Vagina (tissue), 2 donors: Measurements from ENCODE around the gene OR2T3. TPM values are rescaled to one million over a fixed set of nuclear protein-coding genes. Genes with fewer than 3 reads are reported as not detected.
"Not testable (repeated sequence)": the region's sequence is repeated elsewhere in the genome, so short reads cannot be mapped to it uniquely, and the experiment has no call there.

ENCODE experiments used
- DNase-seq, 2 donors: peaks; one replicate each; pipeline ENCODE4 v3.0.0-alpha.2; 2017; ENCODE audit errors: extremely low spot score in 2 of 2
- H3K27ac ChIP-seq: fragments of 200-600 bp; sonication (generic); one replicate; pipeline ENCODE4 v1.5.1; 2019
- H3K27me3 ChIP-seq: fragments of 200-600 bp; sonication (generic); one replicate; pipeline ENCODE4 v1.5.1; 2019
- H3K36me3 ChIP-seq, 2 donors: fragments of 200-600 bp; sonication (generic); one replicate each; pipeline ENCODE4 v1.5.1; 2017 to 2019
- H3K4me1 ChIP-seq: fragments of 200-600 bp; sonication (generic); one replicate; pipeline ENCODE4 v1.5.1; 2019
- H3K4me3 ChIP-seq, 2 donors: fragments of 200-600 bp; sonication (generic); 1 replicate in 1 of 2; 2 replicates in 1 of 2; pipeline ENCODE4 v1.5.1; 2016 to 2019
- H3K9me3 ChIP-seq: fragments of 200-600 bp; sonication (generic); one replicate; pipeline ENCODE4 v1.5.1; 2019
- POLR2A ChIP-seq, 2 donors: fragments of 450-650 bp; IDR thresholded peaks; one replicate each; pipeline ENCODE4 v1.6.1; 2017; ENCODE audit warnings: antibody characterized with exemption in 2 of 2, mild to moderate bottlenecking in 2 of 2, moderate library complexity in 2 of 2
- POLR2AphosphoS5 ChIP-seq, 2 donors: sonication (generic); formaldehyde crosslinking; IDR thresholded peaks; one replicate each; pipeline ENCODE4 v1.9.0; 2017; ENCODE audit warnings: antibody characterized with exemption in 2 of 2, mild to moderate bottlenecking in 2 of 2, low read depth in 1 of 2; ENCODE audit not compliant: insufficient read depth in 1 of 2
- intact Hi-C: fragments of 100-400 bp; cut with DNase I; formaldehyde crosslinking; loops from one replicate; pipeline ENCODE4 v1.15.1; 2023
- total RNA-seq: library from RNA; depleted of rRNA; stranded (reverse); fragments of >200 nt; gene quantifications from one replicate; pipeline ENCODE4 v1.2.3, GENCODE V29; 2016
- TF ChIP-seq, protein P1 (sequence below), 3 experiments: fragments of 450-650 bp in 2 of 3; fragments of 200-600 bp in 1 of 3; sonication (generic) in 1 of 3; IDR thresholded peaks; one replicate each; pipeline ENCODE4 v1.5.1; 2017 to 2019; ENCODE audit warnings: antibody characterized with exemption in 3 of 3, mild to moderate bottlenecking in 2 of 3, moderate library complexity in 2 of 3

The OR2T3 gene
- total RNA-seq, 1 donor from 2014 or later: not detected

DNA sequence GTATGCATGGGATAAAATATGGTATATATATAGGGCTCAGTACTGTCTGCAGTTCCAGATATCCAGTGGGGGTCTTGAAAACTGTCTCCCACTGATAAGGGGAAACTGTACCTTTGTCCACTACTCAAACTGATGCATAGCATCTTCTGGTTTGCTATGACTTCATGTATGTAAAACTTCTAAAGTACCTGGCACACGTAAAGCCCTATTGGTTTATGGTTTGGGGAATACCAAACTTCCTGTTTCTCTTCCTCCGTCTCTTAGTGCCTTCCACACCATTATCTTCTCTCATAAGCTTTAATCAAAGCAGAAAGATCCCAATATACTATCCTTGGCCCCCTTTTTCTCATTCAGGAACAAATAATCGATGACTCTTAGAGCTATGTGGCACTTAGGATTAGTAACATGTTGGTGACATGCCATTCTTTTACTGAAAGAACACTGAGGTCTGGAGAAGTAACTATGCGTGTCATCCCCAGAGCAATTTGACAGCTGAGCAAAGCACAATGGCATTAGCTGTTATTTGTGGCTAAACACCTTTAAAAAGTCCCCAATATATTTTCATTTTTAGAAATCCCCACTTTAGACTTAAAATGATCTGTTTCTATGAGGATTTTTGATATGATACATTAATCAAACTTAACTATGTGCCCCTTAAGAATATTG, 24.6 kb upstream of the OR2T3 start:
- H3K36me3 ChIP-seq, H3K9me3 ChIP-seq, intact Hi-C loops, H3K4me3 ChIP-seq, H3K27me3 ChIP-seq, H3K27ac ChIP-seq, H3K4me1 ChIP-seq, DNase-seq: not testable (repeated sequence)

DNA sequence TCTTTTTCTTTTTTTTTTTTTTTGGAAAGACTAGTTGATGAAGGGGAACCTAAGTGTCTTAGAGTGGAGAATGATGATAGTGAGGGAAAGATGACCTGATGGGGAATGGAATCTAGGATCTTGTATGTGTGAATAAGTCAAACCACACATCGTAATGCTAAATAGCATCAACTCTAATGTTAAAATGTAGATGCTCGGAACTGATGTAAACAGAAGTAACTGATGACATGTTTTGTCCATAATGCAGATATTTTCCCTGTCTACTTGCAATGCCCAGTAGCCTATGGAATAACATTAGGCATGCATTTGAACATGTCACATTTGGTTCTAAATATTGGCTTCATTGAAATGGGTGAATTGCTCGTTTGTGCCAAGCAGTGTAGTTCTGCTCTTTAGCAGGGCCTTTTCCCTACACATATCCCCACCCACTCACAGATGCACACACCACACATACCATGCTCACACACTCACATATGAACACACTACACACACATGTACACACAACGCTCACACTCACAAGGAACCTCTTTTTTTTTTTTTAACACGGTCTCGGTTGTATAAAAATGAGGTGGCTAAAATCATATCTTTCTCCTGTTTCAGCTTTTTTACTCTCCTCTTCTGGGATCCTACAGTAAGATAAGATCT, 23.2 kb upstream of the OR2T3 start:
- H3K4me1 ChIP-seq, H3K9me3 ChIP-seq, H3K27ac ChIP-seq, H3K4me3 ChIP-seq, H3K27me3 ChIP-seq, DNase-seq, intact Hi-C loops, H3K36me3 ChIP-seq: not testable (repeated sequence)

DNA sequence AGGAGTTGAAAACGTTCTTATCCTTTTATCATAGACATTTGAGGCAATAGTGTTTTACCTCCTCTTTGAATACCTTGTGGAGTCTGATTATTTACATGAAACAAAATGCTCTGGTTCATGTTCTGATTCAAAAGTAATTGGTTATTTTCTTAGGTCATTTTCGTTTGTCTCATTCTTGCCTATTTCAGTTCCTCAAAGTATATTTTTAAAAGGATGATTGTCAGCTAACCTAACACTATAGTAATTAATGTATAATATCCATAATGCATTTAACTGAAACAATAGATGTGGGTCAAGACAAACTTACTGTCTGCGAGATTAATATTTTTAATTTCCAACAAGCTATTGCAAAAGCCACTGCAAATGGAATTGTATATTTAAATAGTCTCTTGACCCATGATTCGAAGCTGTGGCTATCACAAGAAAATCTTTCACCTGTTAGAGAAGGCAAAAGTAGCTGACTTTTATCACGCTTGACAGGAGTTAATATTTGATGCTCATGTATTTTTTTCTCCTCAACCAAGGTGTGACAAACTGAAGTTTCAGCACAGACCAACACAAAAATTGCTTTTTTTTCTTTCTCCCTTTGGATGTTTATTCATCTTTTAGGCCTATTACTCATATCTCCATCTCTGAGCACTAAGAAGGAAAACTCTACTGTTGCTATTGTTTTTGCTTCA, 22.5 kb upstream of the OR2T3 start:
- H3K4me1 ChIP-seq, H3K9me3 ChIP-seq, intact Hi-C loops, DNase-seq, H3K4me3 ChIP-seq, H3K36me3 ChIP-seq, H3K27ac ChIP-seq, H3K27me3 ChIP-seq: not testable (repeated sequence)

DNA sequence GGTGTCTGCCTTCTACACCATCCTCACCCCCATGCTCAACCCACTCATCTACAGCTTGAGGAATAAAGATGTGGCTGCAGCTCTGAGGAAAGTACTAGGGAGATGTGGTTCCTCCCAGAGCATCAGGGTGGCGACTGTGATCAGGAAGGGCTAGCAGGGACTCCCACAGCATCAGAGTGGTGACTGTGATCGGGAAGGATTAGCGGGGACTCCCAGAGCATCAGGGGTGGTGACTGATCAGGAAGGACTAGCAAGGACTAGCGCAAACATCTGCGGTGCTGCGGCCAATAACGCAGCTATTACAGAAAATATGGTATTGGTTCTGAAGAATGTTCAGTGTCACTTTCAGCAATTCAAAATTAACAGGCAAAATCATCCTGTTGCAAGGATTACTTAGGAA, 19.5 kb upstream of the OR2T3 start:
- H3K4me1 ChIP-seq, H3K36me3 ChIP-seq, H3K4me3 ChIP-seq, H3K27ac ChIP-seq, intact Hi-C loops, DNase-seq, H3K27me3 ChIP-seq, H3K9me3 ChIP-seq: not testable (repeated sequence)

DNA sequence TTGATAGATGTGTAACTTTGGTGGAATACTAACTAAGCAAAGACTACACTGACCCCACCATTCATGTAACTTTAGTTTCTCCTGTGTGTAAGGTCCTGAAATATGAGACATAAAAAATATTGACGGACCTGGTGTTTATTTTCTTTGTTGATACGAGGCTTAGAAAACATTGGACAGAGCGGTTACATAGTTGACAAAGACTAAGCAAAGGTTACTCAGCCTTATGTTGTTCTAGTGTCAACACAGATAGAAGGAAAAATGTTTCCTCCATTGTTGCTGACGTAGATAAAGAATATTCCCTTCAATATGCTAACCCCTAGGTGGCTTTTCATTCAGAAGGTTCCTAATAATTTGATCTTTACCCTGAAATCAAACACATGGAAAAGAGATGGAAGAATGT, 18.1 kb upstream of the OR2T3 start:
- H3K36me3 ChIP-seq, DNase-seq, H3K4me1 ChIP-seq, H3K9me3 ChIP-seq, H3K27ac ChIP-seq, H3K27me3 ChIP-seq, H3K4me3 ChIP-seq, intact Hi-C loops: not testable (repeated sequence)

DNA sequence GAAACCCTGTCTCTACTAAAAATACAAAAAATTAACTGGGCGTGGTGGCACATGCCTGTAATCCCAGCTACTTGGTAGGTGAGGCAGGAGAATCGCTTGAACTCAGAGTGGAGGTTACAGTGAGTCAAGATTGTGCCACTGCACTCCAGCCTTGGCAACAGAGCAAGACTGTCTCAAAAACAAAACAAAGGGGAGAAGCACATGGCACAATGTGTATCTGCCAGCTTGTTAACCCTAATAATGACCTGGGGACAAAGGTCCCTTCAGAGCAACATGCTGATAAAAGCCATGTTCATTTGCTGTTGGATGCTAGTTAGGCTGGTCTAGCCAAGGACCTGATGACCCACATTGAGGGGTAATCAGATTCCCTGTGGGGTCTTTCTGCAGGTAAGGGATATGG, 16.5 kb upstream of the OR2T3 start:
- H3K27ac ChIP-seq, intact Hi-C loops, H3K27me3 ChIP-seq, H3K4me3 ChIP-seq, H3K36me3 ChIP-seq, DNase-seq, H3K9me3 ChIP-seq, H3K4me1 ChIP-seq: not testable (repeated sequence)

DNA sequence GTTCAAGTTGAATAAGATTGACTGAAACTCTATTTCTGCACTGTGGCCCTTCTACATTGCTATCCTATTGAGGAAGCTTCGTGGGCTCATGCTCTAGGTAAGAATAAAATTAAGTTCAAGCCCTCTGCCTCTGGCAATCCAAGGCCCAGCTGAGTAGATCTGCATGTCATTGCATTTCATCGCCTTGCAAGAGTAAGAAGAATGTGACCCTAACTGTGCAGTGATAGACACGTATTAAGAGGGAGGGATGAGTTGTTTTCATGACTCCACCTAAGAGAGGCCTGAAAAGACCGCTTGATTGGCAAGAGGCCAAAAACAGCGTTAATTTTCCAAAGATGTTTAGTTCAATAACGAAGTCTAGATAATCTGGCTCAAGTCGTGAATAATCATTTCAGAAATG, 14.0 kb upstream of the OR2T3 start:
- H3K9me3 ChIP-seq, H3K36me3 ChIP-seq, intact Hi-C loops, H3K4me1 ChIP-seq, H3K27ac ChIP-seq, H3K27me3 ChIP-seq, DNase-seq, H3K4me3 ChIP-seq: not testable (repeated sequence)

DNA sequence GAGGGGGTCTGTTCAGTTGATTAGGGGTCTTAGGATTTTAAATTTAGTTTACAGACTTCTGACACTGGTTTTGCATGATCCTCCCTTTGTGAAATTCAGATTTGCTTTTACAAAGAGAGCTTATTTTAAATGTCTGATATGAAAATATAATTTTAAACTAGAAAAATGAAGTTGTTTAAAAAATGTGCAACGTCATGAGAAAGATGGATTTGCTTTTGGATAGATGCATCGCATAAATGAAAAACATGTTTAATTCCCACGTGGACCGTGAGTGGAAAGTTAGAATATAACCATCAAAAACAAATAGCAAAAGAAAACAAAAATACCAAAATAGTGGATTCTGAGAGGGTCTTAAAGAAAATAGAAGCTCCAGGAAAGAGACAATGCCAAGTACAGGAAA, 2.0 kb upstream of the OR2T3 start:
- Histone ChIP-seq H3K27ac (no peak overlapping the region), H3K36me3 (no peaks in the 10 kb centered on the region), H3K27me3 (no peaks in the 10 kb centered on the region), H3K4me3 (no peak overlapping the region), H3K4me1 (no peaks in the 10 kb centered on the region), H3K9me3 (no peaks in the 10 kb centered on the region)
- DNase-seq: no peak
- TF ChIP-seq POLR2AphosphoS5 (IDR thresholded peaks at IDR 0.05; ENCODE audit: insufficient read depth in 1 of 2, low read depth in 1 of 2) (no peak), POLR2A (IDR thresholded peaks at IDR 0.05) (no peak)
- TF ChIP-seq, protein P1, sequence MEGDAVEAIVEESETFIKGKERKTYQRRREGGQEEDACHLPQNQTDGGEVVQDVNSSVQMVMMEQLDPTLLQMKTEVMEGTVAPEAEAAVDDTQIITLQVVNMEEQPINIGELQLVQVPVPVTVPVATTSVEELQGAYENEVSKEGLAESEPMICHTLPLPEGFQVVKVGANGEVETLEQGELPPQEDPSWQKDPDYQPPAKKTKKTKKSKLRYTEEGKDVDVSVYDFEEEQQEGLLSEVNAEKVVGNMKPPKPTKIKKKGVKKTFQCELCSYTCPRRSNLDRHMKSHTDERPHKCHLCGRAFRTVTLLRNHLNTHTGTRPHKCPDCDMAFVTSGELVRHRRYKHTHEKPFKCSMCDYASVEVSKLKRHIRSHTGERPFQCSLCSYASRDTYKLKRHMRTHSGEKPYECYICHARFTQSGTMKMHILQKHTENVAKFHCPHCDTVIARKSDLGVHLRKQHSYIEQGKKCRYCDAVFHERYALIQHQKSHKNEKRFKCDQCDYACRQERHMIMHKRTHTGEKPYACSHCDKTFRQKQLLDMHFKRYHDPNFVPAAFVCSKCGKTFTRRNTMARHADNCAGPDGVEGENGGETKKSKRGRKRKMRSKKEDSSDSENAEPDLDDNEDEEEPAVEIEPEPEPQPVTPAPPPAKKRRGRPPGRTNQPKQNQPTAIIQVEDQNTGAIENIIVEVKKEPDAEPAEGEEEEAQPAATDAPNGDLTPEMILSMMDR (IDR thresholded peaks at IDR 0.05): no peak
- intact Hi-C loops: no loop called here

DNA sequence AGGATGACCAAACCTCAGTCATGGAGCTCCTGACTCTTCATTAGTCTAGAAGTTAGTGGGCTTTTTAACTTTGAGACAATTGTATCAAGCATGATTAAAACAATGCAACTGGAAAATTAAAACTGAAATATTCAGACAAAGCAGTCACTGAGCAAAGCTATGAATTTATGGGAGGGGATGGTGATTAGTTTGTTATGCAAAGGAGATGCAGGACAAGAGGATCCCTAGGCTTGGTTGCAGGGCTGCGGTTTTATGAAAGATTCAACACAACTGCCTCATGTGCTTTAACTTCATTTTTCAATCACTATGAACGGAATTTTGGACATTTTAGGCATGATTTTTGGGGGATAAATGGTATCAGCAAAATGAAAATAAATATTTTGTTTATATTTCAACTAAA, 1.0 kb upstream of the OR2T3 start:
- intact Hi-C loops, H3K9me3 ChIP-seq, H3K27me3 ChIP-seq, DNase-seq, H3K36me3 ChIP-seq, H3K4me3 ChIP-seq, H3K27ac ChIP-seq, H3K4me1 ChIP-seq: not testable (repeated sequence)

DNA sequence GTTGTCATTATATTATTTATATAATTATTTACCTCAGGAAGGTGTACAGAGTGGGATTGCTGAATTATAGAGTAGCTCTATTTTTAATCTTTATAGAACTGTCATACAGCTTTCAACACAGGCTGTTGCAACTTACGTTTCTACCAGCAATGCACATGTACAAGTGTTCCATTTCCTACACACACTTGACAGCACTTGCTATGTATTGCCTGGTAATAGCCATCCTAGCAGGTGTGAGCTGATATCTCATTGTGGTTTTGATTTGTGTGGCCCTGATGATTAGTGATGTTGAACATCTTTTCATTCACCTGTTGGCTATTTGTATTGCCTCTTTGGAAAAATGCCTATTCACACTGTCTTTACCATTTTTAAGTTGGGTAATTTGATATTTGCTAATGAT, 2.5 kb downstream of the OR2T3 start:
- H3K4me1 ChIP-seq, H3K4me3 ChIP-seq, DNase-seq, intact Hi-C loops, H3K27ac ChIP-seq, H3K36me3 ChIP-seq, H3K27me3 ChIP-seq, H3K9me3 ChIP-seq: not testable (repeated sequence)

DNA sequence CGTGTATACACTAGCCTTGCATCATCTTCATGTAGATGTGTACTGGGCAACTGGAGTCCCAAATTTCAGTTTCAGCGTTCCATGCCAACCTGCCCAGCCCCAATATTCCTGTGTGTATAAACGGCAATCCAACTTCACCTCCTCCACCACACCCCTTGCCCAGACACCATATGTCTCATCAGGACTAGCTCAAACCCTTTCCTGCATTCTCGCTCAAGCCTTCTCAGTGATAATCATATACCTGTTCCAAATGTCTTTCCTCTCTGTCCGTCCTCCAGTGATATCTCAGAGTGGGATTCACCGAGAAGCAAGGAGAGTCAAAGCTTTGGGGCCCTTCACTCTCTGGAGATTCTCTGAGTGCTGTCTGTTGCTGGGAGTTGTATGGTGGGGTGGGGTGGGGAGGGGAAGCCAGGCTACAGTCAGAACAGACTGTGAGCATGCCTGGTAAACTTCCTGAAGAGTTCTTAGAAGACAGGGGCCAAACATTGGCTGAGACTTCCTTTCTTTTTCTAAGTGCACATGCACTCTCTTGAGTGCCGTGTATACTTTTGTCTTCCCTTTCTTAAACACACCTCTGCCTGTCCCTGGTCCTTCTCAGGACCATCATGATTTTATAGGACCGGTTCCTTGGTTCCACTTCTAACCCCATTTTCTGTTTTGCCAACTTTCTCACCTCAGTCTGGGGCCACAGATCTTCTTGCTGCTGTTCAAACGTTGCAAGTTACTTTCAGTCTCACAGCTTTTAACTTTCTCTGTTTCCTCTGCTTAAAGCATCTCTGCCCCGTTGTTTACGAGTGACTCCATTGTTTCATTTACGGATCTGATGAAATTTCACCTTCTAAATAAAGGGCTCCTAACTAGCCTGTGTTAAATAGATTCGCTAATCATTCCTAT, 8.8 kb downstream of the OR2T3 start:
- H3K4me1 ChIP-seq, H3K27ac ChIP-seq, DNase-seq, H3K27me3 ChIP-seq, H3K36me3 ChIP-seq, intact Hi-C loops, H3K4me3 ChIP-seq, H3K9me3 ChIP-seq: not testable (repeated sequence)

DNA sequence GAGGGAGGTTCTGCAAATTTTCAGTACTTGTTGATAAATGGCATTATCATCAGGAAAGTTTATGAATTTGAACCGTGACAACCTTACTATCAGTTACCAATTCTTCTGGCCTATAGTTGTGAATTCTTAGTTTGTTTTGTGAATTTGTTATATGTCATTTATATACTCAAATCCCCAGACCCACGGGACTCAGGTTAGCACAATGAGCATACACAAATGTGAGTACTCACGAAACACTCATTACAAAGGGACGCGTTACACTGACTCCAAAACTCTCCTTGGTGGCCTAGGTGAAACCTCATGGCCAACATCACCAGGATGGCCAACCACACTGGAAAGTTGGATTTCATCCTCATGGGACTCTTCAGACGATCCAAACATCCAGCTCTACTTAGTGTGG, 15.1 kb downstream of the OR2T3 start, which contains the start of gene OR2T5:
Gene OR2T5 (plus strand): TSS at position 301 of the 400 bp plus-strand sequence. CDS start 0 bp downstream, at position 301.
- H3K27ac ChIP-seq, H3K4me1 ChIP-seq, H3K9me3 ChIP-seq, H3K36me3 ChIP-seq, H3K4me3 ChIP-seq, DNase-seq, H3K27me3 ChIP-seq, intact Hi-C loops: not testable (repeated sequence)
